Glutamatergic neuron (in vitro differentiated cells): ENCODE measurements around the gene SPTBN1. TPM values are rescaled to one million over a fixed set of nuclear protein-coding genes. Genes with fewer than 3 reads are reported as not detected.

Experiments
- DNase-seq: peaks from one replicate; pipeline ENCODE4 v3.0.0; 2022
- H3K27ac Mint-ChIP-seq: one replicate; pipeline ENCODE4 v1.8.0; 2020; ENCODE audit warnings: mild to moderate bottlenecking, mixed read lengths, inconsistent platforms; ENCODE audit not compliant: unreplicated experiment
- H3K27me3 Mint-ChIP-seq: one replicate; pipeline ENCODE4 v1.8.0; 2020; ENCODE audit warnings: mild to moderate bottlenecking, moderate library complexity, mixed read lengths, inconsistent platforms; ENCODE audit not compliant: unreplicated experiment
- H3K36me3 Mint-ChIP-seq: one replicate; pipeline ENCODE4 v1.8.0; 2020; ENCODE audit warnings: mild to moderate bottlenecking, mixed read lengths, inconsistent platforms; ENCODE audit not compliant: unreplicated experiment
- H3K4me1 Mint-ChIP-seq: one replicate; pipeline ENCODE4 v1.8.0; 2020; ENCODE audit warnings: mild to moderate bottlenecking, low read depth, mixed read lengths, inconsistent platforms; ENCODE audit not compliant: unreplicated experiment
- H3K4me3 Mint-ChIP-seq: one replicate; pipeline ENCODE4 v1.8.0; 2020; ENCODE audit warnings: mild to moderate bottlenecking, mixed read lengths, inconsistent platforms; ENCODE audit not compliant: unreplicated experiment
- H3K9me3 Mint-ChIP-seq: one replicate; pipeline ENCODE4 v1.8.0; 2020; ENCODE audit warnings: mild to moderate bottlenecking, moderate library complexity, mixed read lengths, inconsistent platforms; ENCODE audit not compliant: unreplicated experiment
- total RNA-seq: library from RNA; stranded (reverse); fragmentation: NEBNext Ultra II Directional; extraction: Animal tissue kit (Norgen Biotek cat#: 25700); gene quantifications from one replicate; pipeline ENCODE4 v1.2.1, GENCODE V29; 2021; ENCODE audit not compliant: unreplicated experiment
- TF ChIP-seq, protein P1 (sequence below): fragments of 200-600 bp; sonication (generic); IDR thresholded peaks from one replicate; pipeline ENCODE4 v1.5.0; 2021; ENCODE audit not compliant: partially characterized antibody, unreplicated experiment

SPTBN1 gene
- total RNA-seq, 1 donor from 2014 or later = 385 TPM

DNA sequence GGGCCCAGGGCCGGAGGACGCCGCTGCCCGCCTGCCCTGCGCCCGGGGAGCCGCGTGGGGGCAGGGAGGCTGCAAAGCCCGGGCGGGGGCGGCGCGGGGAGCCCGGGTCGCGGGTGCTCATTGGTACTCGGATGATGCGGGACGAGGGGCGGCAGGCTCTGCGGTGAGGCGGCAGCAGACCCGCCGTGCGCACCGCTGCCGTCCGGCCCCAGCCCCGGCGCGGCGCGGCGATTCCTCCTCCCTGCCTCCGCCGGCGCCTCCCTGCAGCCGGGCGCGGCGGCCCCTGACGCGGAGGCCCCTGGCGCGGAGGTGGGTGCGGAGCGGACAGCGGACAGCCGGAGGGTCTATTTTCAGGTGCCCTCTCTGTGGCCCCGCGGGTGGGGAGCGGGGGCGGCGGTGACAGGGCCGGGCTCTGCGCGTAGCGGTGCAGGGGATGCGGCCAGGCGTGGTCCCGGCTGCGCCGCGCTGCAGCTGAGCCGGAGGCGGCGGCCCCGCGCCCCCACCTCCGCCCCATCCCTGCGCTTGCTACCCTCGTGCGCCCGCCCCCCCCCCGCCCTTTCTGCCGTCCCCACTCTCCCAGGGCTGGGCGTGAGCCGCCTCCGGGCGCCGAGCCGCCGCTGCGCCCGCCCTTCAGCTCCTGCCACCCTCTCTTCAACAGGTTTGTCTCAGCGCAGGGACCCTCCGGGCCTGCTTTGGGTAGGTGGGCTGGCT is 640 bp downstream of the SPTBN1 start:
- TF ChIP-seq, protein P1, sequence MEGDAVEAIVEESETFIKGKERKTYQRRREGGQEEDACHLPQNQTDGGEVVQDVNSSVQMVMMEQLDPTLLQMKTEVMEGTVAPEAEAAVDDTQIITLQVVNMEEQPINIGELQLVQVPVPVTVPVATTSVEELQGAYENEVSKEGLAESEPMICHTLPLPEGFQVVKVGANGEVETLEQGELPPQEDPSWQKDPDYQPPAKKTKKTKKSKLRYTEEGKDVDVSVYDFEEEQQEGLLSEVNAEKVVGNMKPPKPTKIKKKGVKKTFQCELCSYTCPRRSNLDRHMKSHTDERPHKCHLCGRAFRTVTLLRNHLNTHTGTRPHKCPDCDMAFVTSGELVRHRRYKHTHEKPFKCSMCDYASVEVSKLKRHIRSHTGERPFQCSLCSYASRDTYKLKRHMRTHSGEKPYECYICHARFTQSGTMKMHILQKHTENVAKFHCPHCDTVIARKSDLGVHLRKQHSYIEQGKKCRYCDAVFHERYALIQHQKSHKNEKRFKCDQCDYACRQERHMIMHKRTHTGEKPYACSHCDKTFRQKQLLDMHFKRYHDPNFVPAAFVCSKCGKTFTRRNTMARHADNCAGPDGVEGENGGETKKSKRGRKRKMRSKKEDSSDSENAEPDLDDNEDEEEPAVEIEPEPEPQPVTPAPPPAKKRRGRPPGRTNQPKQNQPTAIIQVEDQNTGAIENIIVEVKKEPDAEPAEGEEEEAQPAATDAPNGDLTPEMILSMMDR = no peak
- peak overlapping the region; percentile 99 for H3K4me3 Mint-ChIP-seq
- peaks cover 14% of the 10 kb centered on the region for H3K9me3 Mint-ChIP-seq
- no peaks in the 10 kb centered on the region for H3K36me3 Mint-ChIP-seq
- peaks cover 11% of the 10 kb centered on the region for H3K27me3 Mint-ChIP-seq
- peak overlapping the region; percentile 97 for H3K27ac Mint-ChIP-seq
- H3K4me1 Mint-ChIP-seq = peaks cover 27% of the 10 kb centered on the region
- DNase-seq = peak; percentile 73

DNA sequence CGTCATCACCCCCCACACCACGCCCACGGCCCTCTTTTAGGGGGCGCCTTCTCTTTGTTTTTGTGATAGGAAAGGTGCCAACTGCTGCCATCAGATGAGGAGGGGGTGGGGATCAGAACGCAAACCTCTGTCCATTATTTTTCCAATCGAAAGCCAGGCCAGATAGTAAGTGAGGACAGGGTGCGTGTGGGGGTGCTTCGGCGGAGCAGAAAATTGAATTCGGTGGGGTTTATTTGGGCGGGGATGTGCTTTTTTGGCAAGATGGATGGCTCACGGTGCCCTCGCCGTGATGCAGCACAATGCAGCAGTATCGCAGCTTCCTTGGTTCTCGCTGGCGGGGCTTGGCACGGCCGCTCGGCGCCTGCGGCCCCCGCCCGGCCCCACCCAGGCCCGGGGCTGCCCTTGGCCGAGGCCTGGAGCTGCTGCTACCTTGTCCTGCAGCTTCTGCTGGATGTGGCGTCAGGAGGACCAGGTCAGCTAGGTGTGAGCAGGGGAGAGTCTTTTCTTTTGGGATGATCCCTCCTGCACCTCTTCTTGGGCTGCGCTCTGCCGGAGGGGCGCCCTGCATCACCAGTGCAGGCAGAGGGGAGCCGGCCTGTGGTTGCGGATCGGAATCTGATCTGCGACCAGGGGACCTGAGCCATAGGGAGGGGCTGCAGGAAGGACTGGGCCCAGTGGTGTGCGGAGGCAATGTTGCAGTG is 1.3 kb downstream of the SPTBN1 start:
- Mint-ChIP-seq H3K4me1 (peaks cover 30% of the 10 kb centered on the region), H3K9me3 (peaks cover 14% of the 10 kb centered on the region), H3K27ac (peak overlapping the region; percentile 97), H3K27me3 (peaks cover 11% of the 10 kb centered on the region), H3K36me3 (no peaks in the 10 kb centered on the region), H3K4me3 (peak overlapping the region; percentile 99)
- TF ChIP-seq, protein P1 = no peak
- peak; percentile 75 for DNase-seq

DNA sequence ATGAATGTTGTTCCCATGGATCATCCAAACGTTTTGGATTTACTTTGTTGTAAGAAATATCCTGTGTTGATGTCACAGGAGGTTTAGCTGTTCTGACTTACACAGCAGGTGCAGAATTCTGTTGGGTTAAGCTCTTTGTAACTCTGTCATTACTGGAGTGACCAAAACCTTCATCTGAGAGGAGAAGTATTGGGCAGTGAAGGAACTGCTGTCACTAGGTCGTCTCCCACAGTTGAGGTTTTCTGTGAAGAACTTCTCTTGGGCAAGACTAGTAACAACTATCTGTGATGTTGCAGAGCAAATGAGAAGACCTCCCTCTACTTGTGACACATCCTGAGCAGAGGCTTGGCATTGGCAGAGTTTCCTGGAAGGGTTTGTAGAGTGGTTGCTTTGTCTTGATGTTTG is 2.9 kb downstream of the SPTBN1 start:
- Mint-ChIP-seq H3K36me3 (no peaks in the 10 kb centered on the region), H3K9me3 (peaks cover 14% of the 10 kb centered on the region), H3K4me1 (peaks cover 37% of the 10 kb centered on the region), H3K4me3 (peak overlapping the region; percentile 99), H3K27ac (peak overlapping the region; percentile 97), H3K27me3 (peaks cover 11% of the 10 kb centered on the region)
- TF ChIP-seq, protein P1 = no peak
- no peak for DNase-seq

DNA sequence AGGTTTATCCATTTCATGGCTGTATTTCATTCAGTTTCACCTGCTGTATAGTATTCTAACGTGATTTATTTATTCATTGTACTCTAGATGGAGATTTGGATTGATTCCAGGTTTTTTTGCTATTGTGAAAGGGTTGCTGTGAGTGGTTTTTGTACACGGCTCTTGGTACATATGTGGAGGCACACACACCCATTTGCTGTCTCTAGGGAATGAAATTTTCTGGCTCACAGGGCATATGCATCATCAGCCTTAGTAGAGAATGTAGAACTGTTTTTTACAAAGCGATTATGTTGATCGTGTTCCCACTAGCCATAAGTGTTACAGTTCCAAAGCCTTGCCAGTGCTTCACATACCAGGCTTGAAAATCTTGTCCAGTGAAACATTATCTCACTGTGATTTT is 5.1 kb downstream of the SPTBN1 start:
- H3K9me3 Mint-ChIP-seq = peaks cover 7% of the 10 kb centered on the region
- peak overlapping the region; percentile 19 for H3K27ac Mint-ChIP-seq
- H3K27me3 Mint-ChIP-seq = peaks cover 8% of the 10 kb centered on the region
- DNase-seq = no peak
- peaks cover 39% of the 10 kb centered on the region for H3K4me1 Mint-ChIP-seq
- TF ChIP-seq, protein P1 = no peak
- no peaks in the 10 kb centered on the region for H3K36me3 Mint-ChIP-seq
- peak overlapping the region; percentile 51 for H3K4me3 Mint-ChIP-seq

DNA sequence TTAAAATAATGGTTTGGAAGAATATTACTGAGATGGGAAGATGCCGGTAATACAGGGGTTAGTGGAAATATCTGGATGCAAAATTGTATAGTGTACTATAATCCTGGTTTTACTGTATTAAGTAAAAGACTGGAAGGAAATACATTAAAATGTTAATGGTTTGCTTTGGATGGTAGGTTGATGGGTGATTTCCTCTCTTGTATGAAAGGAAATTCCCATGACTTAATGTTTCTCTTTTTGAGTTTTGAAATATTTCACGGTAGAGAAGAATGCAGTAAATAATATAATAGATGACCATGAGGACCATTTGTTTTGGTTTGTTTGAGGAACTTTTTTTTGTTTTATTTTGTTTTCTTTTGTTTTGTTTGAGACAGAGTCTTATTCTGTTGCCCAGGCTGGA is 8.2 kb downstream of the SPTBN1 start:
- Mint-ChIP-seq H3K4me1 (peaks cover 44% of the 10 kb centered on the region), H3K4me3 (no peak overlapping the region), H3K27ac (no peak overlapping the region), H3K27me3 (peaks cover 3% of the 10 kb centered on the region), H3K9me3 (peaks cover 2% of the 10 kb centered on the region), H3K36me3 (no peaks in the 10 kb centered on the region)
- TF ChIP-seq, protein P1 = no peak
- no peak for DNase-seq
